ENCODE results near the gene DLG2. TPM values are rescaled to one million over a fixed set of nuclear protein-coding genes. Genes with fewer than 3 reads are reported as not detected.

The DLG2 gene
- total RNA-seq, 1 donor from 2014 or later: 1.8 TPM

- Histone ChIP-seq H3K4me3 (ENCODE audit: insufficient read depth, low read depth, low read length) (no peak overlapping the region), H3K4me1 (ENCODE audit: insufficient read depth, low read length) (no peaks in the 10 kb centered on the region), H3K4me2 (ENCODE audit: low read length) (no peak overlapping the region), H2AFZ (ENCODE audit: low read depth, low read length) (no peak overlapping the region), H4K20me1 (ENCODE audit: insufficient read depth, low read length) (no peaks in the 10 kb centered on the region), H3K9ac (ENCODE audit: low read length) (no peak overlapping the region), H3K9me3 (ENCODE audit: insufficient read depth, low read depth, low read length) (no peaks in the 10 kb centered on the region), H3K27ac (ENCODE audit: low read depth, low read length) (no peak overlapping the region), H3K79me2 (ENCODE audit: insufficient read depth, low read length) (no peaks in the 10 kb centered on the region), H3K27me3 (ENCODE audit: insufficient read depth, low read length) (no peaks in the 10 kb centered on the region), H3K36me3 (ENCODE audit: insufficient read depth, low read length) (no peaks in the 10 kb centered on the region)
- H3K27ac Mint-ChIP-seq (ENCODE audit: unreplicated experiment): no peak overlapping the region
- H3K36me3 Mint-ChIP-seq (ENCODE audit: low read depth, unreplicated experiment): no peaks in the 10 kb centered on the region
- no peak overlapping the region for H3K4me3 Mint-ChIP-seq (ENCODE audit: unreplicated experiment)
- TF ChIP-seq CTCF (IDR thresholded peaks at IDR 0.05; ENCODE audit: insufficient read depth, low read depth, low read length) (no peak), EZH2 (IDR thresholded peaks at IDR 0.05; ENCODE audit: insufficient read depth, low read length) (no peak)
- FAIRE-seq (no peak), DNase-seq (ENCODE audit: low read depth) (no peak)
- no peaks in the 10 kb centered on the region for H3K27me3 Mint-ChIP-seq (ENCODE audit: low read depth, unreplicated experiment)
- H3K4me1 Mint-ChIP-seq (ENCODE audit: low read depth, unreplicated experiment): peaks cover 2% of the 10 kb centered on the region
- H3K9me3 Mint-ChIP-seq (ENCODE audit: unreplicated experiment): no peaks in the 10 kb centered on the region
These were observed 1454.1 kb downstream of the DLG2 start for GRCh38 chr11:84173078-84173477.

GRCh38 chr11:84165139-84165538 is 1462.0 kb downstream of the DLG2 start:
- H3K27ac Mint-ChIP-seq (ENCODE audit: unreplicated experiment): peak overlapping the region; percentile 96
- Histone ChIP-seq H2AFZ (ENCODE audit: low read depth, low read length) (no peak overlapping the region), H4K20me1 (ENCODE audit: insufficient read depth, low read length) (no peaks in the 10 kb centered on the region), H3K79me2 (ENCODE audit: insufficient read depth, low read length) (no peaks in the 10 kb centered on the region), H3K4me1 (ENCODE audit: insufficient read depth, low read length) (no peaks in the 10 kb centered on the region), H3K36me3 (ENCODE audit: insufficient read depth, low read length) (no peaks in the 10 kb centered on the region), H3K27ac (ENCODE audit: low read depth, low read length) (peak overlapping the region; percentile 30), H3K9ac (ENCODE audit: low read length) (no peak overlapping the region), H3K9me3 (ENCODE audit: insufficient read depth, low read depth, low read length) (no peaks in the 10 kb centered on the region), H3K27me3 (ENCODE audit: insufficient read depth, low read length) (no peaks in the 10 kb centered on the region), H3K4me2 (ENCODE audit: low read length) (peak overlapping the region; percentile 5), H3K4me3 (ENCODE audit: insufficient read depth, low read depth, low read length) (no peak overlapping the region)
- H3K4me3 Mint-ChIP-seq (ENCODE audit: unreplicated experiment): no peak overlapping the region
- FAIRE-seq (no peak), DNase-seq (ENCODE audit: low read depth) (peak; percentile 75)
- no peaks in the 10 kb centered on the region for H3K36me3 Mint-ChIP-seq (ENCODE audit: low read depth, unreplicated experiment)
- peaks cover 6% of the 10 kb centered on the region for H3K4me1 Mint-ChIP-seq (ENCODE audit: low read depth, unreplicated experiment)
- TF ChIP-seq EZH2 (IDR thresholded peaks at IDR 0.05; ENCODE audit: insufficient read depth, low read length) (no peak), CTCF (IDR thresholded peaks at IDR 0.05; ENCODE audit: insufficient read depth, low read depth, low read length) (no peak)
- H3K27me3 Mint-ChIP-seq (ENCODE audit: low read depth, unreplicated experiment): no peaks in the 10 kb centered on the region
- H3K9me3 Mint-ChIP-seq (ENCODE audit: unreplicated experiment): peaks cover 6% of the 10 kb centered on the region

GRCh38 chr11:84164728-84165127 is 1462.4 kb downstream of the DLG2 start:
- H4K20me1 ChIP-seq (ENCODE audit: insufficient read depth, low read length): no peaks in the 10 kb centered on the region
- no peak overlapping the region for H3K9ac ChIP-seq (ENCODE audit: low read length)
- H3K36me3 ChIP-seq (ENCODE audit: insufficient read depth, low read length): no peaks in the 10 kb centered on the region
- Mint-ChIP-seq H3K36me3 (ENCODE audit: low read depth, unreplicated experiment) (no peaks in the 10 kb centered on the region), H3K27ac (ENCODE audit: unreplicated experiment) (peak overlapping the region; percentile 96), H3K27me3 (ENCODE audit: low read depth, unreplicated experiment) (no peaks in the 10 kb centered on the region), H3K4me1 (ENCODE audit: low read depth, unreplicated experiment) (peaks cover 6% of the 10 kb centered on the region), H3K9me3 (ENCODE audit: unreplicated experiment) (peaks cover 6% of the 10 kb centered on the region), H3K4me3 (ENCODE audit: unreplicated experiment) (no peak overlapping the region)
- H2AFZ ChIP-seq (ENCODE audit: low read depth, low read length): no peak overlapping the region
- no peaks in the 10 kb centered on the region for H3K79me2 ChIP-seq (ENCODE audit: insufficient read depth, low read length)
- peak overlapping the region; percentile 5 for H3K4me2 ChIP-seq (ENCODE audit: low read length)
- TF ChIP-seq EZH2 (IDR thresholded peaks at IDR 0.05; ENCODE audit: insufficient read depth, low read length) (no peak), CTCF (IDR thresholded peaks at IDR 0.05; ENCODE audit: insufficient read depth, low read depth, low read length) (no peak)
- FAIRE-seq (no peak), DNase-seq (ENCODE audit: low read depth) (peak; percentile 28)
- H3K9me3 ChIP-seq (ENCODE audit: insufficient read depth, low read depth, low read length): no peaks in the 10 kb centered on the region
- no peaks in the 10 kb centered on the region for H3K27me3 ChIP-seq (ENCODE audit: insufficient read depth, low read length)
- H3K27ac ChIP-seq (ENCODE audit: low read depth, low read length): peak overlapping the region; percentile 30
- H3K4me1 ChIP-seq (ENCODE audit: insufficient read depth, low read length): no peaks in the 10 kb centered on the region
- no peak overlapping the region for H3K4me3 ChIP-seq (ENCODE audit: insufficient read depth, low read depth, low read length)
